Skeletal muscle cell (primary cell): ENCODE measurements around the gene SLC2A6.
"Not testable (repeated sequence)": the region's sequence is repeated elsewhere in the genome, so short reads cannot be mapped to it uniquely, and the experiment has no call there.

Experiments used
- DNase-seq: peaks from one replicate; pipeline ENCODE4 v3.0.0-alpha.2; 2010; ENCODE audit warnings: low read depth
- H3K4me3 ChIP-seq: 2 replicates; pipeline ENCODE4 v1.5.1; 2011; ENCODE audit warnings: low read depth, mild to moderate bottlenecking, control low read depth, low read length, moderate library complexity

SLC2A6 gene

DNA sequence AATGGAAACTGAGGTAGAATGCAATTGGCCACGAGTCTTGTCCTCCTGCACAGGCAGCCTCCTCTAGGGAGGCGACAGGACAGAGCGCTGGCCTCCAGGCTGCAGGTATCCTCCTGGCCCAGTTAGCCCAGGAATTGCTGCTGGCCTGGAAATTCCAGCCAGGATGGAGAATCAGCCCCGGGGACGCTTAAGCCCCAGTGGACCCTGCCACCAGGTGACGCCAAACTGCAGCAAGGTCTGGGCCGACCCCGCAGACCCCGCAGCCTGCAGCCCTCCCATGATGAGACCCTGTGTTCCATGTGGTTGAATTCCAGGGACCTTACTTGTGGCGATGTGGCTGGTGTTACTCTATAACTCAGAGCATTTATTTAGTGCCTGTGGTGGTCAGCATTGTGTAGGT lies 11.8 kb downstream of the SLC2A6 start:
- no peak for DNase-seq
- H3K4me3 ChIP-seq = no peak overlapping the region

GRCh38 chr9:133465984-133466383 lies 12.9 kb downstream of the SLC2A6 start:
- no peak for DNase-seq
- H3K4me3 ChIP-seq = no peak overlapping the region

- DNase-seq = no peak
- no peak overlapping the region for H3K4me3 ChIP-seq
These were observed 14.3 kb downstream of the SLC2A6 start for GRCh38 chr9:133464638-133465037.

DNA sequence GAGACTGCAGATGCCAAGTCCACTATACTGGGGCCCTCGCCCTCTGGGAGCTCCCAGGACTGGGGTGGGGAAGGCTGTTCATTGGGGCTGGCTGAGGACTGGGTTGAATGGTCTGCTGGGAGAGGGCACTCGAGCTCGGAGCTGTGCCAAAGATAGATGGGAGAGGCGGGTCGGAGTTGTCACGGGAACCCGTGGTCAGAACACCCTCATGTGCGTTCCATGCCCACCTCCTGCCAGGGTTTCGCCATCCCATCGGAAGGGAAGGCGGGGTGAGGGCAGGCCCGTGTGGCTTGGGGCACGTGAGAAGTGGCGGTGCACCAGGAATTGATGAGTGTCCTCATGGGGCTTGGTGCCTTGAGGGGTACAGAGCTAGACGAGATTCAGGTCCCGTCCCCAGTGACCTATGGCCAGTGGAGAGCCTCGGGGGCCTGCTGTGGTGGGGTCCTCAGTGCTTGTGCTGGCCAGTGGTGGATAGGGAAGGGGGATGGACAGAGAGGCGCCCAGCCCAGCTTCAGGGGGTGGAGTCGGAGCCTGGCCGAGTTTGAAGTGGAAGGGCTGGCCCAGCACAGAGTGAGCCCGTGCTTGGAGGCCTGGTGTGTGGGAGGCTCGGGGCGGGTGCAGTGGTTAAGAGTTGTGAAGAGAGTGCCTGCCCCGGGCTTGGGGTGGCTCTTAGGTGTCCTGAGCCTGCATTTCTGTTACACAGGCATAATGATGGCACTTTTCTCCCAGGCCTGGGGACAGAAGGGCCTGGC lies 14.9 kb downstream of the SLC2A6 start:
- DNase-seq = no peak
- H3K4me3 ChIP-seq = no peak overlapping the region

GRCh38 chr9:133463234-133463863 lies 15.6 kb downstream of the SLC2A6 start:
- DNase-seq = no peak
- no peak overlapping the region for H3K4me3 ChIP-seq

GRCh38 chr9:133461975-133462374 lies 16.9 kb downstream of the SLC2A6 start:
- H3K4me3 ChIP-seq = no peak overlapping the region
- no peak for DNase-seq

DNA sequence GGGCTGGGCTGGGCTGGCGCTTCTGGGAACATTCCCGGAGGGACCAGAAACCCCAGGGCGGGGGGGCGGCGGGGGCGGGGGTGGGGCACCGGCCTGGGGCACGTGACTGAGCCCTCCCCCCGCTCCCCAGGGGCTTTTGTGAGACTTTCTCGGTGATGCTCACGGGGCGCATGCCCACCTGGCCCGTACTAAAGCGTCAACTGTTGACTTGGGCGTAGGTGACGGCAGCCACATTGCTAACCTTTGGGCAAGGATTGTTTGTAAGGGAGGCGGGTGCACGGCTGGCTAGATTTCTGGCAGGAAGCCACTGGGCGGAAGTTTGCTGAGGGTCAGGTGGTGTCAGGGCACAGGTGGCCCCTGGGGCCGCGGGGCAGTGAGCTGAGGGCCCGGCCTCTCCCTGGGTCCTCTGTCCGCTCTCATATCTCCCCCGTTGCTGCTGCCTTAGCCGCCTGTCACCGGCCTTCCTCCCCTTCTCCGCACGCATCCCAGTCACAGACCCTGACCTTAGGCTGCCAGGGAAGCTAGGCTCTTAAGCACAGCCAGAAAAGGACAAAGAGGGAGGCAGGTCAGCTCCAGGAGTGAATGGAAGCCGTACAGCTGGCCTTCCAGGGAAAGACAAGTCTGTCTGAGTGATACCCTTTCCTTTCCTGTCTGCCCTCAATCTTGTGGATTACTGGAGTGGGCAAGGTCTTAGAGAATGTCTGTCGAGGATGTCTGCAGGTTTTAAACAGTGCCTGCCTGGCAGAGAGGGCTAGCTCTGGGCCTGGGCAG lies 18.3 kb downstream of the SLC2A6 start:
- no peak for DNase-seq
- peak overlapping the region; percentile 75 for H3K4me3 ChIP-seq

DNA sequence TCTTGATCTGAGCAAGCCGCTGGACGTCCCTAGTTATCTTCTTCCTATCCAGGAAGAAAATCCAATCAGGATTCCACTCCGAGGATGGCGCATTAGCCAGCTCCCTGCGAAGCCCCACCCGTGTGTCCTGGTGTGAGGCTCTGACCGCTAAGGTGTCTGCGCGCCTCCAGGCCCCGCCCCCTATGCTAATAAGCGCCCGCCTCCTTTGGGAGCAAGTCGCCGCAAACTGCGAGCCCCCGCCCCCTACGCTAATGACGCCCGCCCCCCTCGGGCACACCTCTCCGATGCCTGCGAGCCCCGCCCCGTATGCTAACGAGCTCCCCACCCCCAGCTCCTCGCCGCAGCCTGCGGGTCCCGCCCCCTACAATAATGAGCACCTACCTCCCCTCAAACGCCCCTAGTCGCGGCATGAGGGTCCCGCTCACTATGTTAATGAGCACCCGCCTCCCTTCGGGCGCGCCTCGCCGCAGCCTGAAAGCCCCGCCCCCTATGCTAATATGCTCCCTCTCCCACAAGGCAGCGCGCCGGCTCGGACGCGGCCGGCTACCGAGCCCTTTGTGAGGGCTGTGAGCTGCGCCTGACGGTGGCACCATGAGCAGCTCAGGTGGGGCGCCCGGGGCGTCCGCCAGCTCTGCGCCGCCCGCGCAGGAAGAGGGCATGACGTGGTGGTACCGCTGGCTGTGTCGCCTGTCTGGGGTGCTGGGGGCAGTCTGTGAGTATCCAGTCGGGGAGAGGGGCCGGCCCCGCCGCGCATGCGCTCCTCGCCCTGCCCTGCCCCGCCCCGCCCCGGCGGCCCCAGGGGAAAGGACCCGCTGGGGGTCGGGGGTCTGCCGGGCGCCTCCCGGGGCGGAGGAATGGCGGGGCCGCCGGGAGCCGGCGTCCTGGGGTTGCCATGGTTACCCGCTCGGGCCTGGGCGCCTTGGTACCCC lies 19.2 kb downstream of the SLC2A6 start, which contains the start of gene CACFD1:
CACFD1 (plus strand) TSS at position 503 of the 929 bp plus-strand sequence; CDS start at position 592, 89 bp downstream.
- H3K4me3 ChIP-seq = peak within 1 kb of the TSS; percentile 75
- DNase-seq = peak; percentile 74

- peak overlapping the region; percentile 75 for H3K4me3 ChIP-seq
- DNase-seq = no peak
These were observed 20.1 kb downstream of the SLC2A6 start for GRCh38 chr9:133458643-133459312.

DNA sequence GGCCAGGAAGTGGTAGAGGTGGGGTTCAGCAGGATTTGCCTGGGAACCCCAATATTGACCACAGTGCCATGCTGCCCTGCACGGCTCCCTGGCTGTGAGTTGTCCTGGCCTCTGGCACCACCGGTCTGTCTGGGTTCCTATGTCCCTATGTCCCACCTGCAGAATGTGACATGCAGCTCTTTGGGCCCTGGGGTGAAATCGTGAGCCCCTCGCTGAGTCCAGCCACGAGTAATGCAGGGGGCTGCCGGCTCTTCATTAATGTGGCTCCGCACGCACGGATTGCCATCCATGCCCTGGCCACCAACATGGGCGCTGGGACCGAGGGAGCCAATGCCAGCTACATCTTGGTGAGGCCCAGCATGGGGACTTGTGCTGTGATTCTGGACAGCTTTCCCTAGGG lies 21.2 kb downstream of the SLC2A6 start:
- no peak overlapping the region for H3K4me3 ChIP-seq
- no peak for DNase-seq

DNA sequence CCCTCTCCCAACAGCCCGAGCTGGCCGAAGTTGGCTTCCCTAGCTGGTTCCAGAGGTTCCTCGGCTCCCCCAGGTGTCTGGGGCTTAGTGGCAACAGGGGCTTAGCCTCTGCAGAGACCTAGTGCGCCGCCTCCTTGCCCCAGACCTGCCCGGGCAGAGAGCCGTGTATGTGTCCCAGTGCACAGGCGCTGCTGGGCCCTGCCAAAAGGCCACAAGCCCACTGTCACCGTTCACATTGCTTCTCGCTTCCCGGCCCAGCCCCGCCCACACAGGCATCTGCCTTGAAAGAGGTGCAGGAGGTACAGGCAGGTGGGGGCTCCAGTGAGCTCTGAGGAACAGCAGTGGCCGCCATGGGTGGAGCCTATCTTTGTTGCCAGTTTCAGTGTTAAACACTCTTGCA lies 21.7 kb downstream of the SLC2A6 start:
- DNase-seq = no peak
- H3K4me3 ChIP-seq = no peak overlapping the region

DNA sequence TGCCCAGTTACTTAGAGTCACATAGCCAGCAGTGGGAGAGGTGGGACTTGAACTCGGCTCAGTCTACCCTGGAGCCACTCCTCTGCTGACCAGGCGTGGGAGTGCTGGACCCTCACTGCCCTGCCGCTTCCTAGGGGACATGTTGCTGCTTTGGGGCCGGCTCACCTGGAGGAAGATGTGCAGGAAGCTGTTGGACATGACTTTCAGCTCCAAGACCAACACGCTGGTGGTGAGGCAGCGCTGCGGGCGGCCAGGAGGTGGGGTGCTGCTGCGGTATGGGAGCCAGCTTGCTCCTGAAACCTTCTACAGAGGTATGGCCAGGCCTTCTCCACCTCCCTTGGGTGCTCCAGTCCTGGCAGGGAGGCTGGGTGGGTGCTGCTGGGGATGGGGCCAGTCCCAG lies 22.5 kb downstream of the SLC2A6 start:
- H3K4me3 ChIP-seq = no peak overlapping the region

GRCh38 chr9:133455936-133456335 lies 23.0 kb downstream of the SLC2A6 start:
- no peak overlapping the region for H3K4me3 ChIP-seq
- DNase-seq = no peak

More for the DNA sequence above, 22.5 kb downstream of the SLC2A6 start:
- DNase-seq = no peak

DNA sequence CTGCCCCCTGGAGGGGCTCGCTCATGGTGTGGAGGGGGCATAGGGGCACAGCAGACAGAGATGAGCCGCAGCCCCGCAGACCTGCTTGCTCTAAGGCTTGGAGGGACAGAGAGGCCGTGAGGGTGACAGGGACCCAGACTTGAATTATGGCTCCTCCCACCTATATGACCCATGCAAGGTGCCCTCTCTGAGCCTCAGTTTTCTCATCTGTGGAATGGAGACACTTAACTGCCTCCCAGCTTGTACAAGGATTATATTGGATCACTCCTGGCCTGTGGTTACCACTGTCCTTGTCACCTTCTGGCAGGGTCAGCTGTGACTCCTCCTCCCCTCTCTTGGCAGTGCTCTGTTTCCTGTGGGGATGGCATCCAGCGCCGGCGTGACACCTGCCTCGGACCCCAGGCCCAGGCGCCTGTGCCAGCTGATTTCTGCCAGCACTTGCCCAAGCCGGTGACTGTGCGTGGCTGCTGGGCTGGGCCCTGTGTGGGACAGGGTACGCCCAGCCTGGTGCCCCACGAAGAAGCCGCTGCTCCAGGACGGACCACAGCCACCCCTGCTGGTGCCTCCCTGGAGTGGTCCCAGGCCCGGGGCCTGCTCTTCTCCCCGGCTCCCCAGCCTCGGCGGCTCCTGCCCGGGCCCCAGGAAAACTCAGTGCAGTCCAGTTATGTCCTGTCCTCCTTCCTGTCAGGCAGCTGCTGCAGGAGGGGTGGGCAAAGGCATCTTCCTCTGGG lies 23.8 kb downstream of the SLC2A6 start:
- DNase-seq = no peak

DNA sequence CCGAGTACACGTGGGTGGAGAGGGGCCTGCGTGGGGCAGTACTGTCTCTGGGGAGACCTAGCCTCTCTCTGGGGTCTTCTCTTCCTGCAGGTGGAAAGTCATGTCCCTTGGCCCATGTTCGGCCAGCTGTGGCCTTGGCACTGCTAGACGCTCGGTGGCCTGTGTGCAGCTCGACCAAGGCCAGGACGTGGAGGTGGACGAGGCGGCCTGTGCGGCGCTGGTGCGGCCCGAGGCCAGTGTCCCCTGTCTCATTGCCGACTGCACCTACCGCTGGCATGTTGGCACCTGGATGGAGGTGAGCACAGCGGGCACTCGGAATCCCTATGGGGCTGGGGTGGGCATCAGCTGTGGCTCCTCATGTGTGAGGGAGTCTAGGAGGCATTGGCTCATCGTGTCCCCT lies 24.6 kb downstream of the SLC2A6 start:
- no peak overlapping the region for H3K4me3 ChIP-seq
- DNase-seq = no peak

More for the DNA sequence above, 23.8 kb downstream of the SLC2A6 start:
- no peak overlapping the region for H3K4me3 ChIP-seq

GRCh38 chr9:133453651-133454050 lies 25.2 kb downstream of the SLC2A6 start:
- DNase-seq = no peak
- no peak overlapping the region for H3K4me3 ChIP-seq

DNA sequence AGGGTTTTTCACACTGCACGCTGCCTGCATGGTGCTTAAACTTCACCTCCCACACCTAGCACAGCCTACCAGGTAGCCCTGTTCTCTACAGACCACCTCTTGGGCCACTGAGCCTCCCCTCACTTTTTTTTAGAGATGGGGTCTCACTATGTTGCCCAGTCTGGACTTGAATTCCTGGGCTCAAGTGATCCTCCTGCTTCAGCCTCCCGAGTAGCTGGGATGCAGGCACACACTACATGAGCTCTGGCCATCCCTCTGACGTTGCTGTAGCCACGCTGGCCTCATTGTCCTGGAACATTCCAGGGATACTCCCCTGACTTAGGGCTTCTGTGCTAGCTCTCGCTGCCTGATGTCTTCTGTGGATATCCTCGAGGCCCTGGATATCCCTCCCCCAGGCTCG lies 26.3 kb downstream of the SLC2A6 start:
- no peak for DNase-seq
- no peak overlapping the region for H3K4me3 ChIP-seq

DNA sequence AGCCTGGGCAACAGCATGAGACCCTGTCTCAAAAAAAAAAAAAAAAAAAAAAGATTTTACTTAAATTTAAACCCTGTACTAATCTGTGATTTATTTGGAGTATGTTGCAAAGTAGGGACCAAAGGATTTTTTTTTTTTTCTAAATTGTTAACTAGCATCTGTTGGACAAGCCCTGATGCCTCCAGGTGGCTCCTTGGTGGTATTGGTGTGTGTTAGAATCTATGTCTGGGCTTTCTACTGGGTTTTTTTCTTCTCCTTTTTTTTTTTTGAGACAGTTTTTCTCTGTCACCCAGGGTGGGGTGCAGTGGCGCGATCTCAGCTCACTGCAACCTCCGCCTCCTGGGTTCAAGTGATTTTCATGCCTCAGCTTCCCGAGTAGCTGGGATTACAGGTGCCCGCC lies 27.0 kb downstream of the SLC2A6 start:
- H3K4me3 ChIP-seq, DNase-seq: not testable (repeated sequence)
